ENCODE results near the gene APOL3.

The APOL3 gene

DNA sequence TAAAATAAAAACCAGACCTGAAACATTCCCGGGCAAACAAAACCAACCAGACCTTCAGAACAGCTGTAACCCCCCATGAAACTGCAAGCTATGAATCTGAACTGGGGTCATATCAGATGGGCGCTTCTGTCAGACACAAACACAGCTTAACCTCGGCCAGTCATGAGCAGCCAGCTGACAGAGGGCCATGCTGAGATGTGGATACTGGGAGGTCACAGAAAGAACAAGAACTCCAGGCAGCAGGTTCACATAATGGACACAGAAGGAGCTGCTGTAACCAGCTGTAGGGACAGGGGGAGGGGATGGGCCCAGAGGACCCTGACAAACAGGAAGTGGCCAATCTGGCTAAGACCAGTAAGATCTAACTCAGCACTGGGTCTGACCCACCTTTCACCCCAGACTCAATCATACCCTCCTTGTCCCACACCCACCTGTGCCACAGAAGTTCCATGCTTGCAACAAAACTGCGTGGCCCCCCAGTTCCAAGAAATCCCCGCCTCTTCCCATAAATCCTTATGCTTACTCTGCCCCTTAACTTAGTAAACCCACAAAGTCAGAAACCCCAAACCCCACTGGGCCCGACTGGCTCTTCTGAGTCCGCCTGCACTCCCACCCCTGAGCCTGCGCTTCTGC is 37.1 kb upstream of the APOL3 start:
- no peak for DNase-seq (ENCODE audit: low read depth)
- TF ChIP-seq, protein P1, sequence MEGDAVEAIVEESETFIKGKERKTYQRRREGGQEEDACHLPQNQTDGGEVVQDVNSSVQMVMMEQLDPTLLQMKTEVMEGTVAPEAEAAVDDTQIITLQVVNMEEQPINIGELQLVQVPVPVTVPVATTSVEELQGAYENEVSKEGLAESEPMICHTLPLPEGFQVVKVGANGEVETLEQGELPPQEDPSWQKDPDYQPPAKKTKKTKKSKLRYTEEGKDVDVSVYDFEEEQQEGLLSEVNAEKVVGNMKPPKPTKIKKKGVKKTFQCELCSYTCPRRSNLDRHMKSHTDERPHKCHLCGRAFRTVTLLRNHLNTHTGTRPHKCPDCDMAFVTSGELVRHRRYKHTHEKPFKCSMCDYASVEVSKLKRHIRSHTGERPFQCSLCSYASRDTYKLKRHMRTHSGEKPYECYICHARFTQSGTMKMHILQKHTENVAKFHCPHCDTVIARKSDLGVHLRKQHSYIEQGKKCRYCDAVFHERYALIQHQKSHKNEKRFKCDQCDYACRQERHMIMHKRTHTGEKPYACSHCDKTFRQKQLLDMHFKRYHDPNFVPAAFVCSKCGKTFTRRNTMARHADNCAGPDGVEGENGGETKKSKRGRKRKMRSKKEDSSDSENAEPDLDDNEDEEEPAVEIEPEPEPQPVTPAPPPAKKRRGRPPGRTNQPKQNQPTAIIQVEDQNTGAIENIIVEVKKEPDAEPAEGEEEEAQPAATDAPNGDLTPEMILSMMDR (IDR thresholded peaks at IDR 0.05; ENCODE audit: insufficient read depth, low read depth, low read length, missing control alignments): no peak
- H3K4me3 ChIP-seq (ENCODE audit: low read length): no peak overlapping the region

DNA sequence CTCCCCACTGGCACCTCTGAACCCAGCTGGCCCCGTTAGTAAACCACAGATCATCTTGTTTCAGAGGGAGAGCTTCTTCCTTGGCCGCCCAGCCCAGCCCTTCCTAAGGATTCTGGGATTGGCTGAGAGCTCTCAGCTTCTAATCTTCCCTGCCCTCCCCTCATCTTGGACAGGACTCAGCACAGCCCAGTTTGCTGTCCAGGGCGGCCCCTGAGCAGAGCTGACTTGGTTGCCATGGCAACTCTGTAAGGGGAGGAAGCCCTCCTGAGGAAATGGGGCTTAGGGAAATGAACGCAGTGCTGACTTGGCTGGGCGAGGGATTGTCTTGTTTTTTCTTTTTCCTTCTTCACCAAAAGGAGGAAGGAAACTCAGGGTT is 36.5 kb upstream of the APOL3 start:
- no peak overlapping the region for H3K4me3 ChIP-seq (ENCODE audit: low read length)
- TF ChIP-seq, protein P1 (IDR thresholded peaks at IDR 0.05; ENCODE audit: insufficient read depth, low read depth, low read length, missing control alignments): no peak
- DNase-seq (ENCODE audit: low read depth): no peak

DNA sequence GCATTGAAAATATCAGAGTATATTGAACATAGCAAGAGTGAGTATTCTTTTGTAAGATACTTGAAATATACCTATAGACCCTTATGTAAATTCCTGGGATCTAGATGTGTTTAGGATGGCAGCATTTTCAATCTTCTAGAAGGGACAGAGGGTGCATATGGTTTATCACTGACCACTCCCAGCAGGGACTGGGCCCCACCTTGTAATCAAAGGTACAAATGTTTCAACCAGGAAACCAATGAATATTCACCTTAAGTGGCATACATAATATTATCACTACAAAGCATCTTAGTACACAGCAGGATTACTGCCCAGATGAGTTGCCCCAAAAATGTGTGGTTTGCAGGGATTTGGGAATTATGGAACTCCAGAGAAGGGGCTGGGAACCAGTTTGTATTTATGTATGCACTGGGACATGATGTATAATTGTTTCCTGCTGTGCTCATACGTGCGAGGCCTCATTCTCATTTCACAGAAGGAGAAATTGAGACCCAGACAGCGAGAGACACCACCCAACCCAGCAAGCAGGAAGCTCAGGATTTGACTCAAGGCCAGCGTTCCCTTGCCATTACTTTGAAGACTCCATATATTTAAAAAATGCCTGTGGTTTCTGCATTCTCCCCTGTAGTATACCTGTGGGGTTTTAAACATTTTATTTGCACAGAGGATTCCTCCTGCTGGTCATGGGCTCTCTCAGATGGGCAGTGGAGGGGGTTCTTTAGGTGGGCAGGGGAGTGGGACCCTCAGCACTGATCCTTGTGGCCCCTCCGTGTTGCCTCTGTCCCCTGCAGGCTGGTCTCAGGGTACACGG is 35.9 kb upstream of the APOL3 start:
- TF ChIP-seq, protein P1 (IDR thresholded peaks at IDR 0.05; ENCODE audit: insufficient read depth, low read depth, low read length, missing control alignments): no peak
- H3K4me3 ChIP-seq (ENCODE audit: low read length): no peak overlapping the region
- DNase-seq (ENCODE audit: low read depth): no peak

DNA sequence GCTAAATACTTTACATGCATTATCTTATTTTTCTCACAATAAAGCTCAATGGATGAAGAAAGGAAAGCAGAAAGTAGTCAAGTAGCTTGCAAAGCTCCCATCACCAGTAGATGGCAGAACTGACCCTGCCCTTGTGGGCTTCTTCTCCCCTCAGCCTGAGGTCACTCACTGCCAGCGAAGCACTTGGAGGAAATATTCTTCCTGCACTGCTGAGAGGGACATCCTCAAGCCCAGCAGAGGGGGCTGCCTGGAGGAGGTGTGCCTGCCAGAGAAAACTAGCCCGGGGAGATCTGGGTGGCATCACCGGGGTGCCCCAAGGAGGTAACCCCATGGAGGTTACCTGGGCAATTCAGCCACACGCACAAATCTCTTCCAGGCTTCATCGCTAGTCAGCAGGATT is 34.4 kb upstream of the APOL3 start:
- peak; percentile 55 for DNase-seq (ENCODE audit: low read depth)
- TF ChIP-seq, protein P1 (IDR thresholded peaks at IDR 0.05; ENCODE audit: insufficient read depth, low read depth, low read length, missing control alignments): peak; percentile 69
- H3K4me3 ChIP-seq (ENCODE audit: low read length): no peak overlapping the region

DNA sequence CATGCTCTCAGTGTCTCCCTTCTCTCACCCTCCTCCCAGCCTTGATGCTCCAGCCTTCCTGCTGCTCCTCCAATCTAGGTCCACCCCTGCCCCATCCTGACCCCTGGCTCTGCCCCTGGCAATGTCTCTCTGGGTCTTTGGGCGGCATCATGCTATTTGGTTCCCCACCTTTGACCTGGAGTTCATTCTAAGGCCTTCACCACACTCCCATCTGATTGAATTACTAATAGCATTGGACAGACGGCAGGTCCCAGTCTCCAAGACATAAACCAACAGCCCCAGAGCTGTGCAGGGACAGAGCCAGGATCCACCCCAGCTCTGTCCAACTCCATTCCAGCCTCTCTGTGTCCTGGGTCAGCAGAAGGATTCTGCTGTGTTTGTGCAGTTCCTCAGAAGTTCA is 33.8 kb upstream of the APOL3 start:
- H3K4me3 ChIP-seq (ENCODE audit: low read length): no peak overlapping the region
- no peak for DNase-seq (ENCODE audit: low read depth)
- TF ChIP-seq, protein P1 (IDR thresholded peaks at IDR 0.05; ENCODE audit: insufficient read depth, low read depth, low read length, missing control alignments): no peak

DNA sequence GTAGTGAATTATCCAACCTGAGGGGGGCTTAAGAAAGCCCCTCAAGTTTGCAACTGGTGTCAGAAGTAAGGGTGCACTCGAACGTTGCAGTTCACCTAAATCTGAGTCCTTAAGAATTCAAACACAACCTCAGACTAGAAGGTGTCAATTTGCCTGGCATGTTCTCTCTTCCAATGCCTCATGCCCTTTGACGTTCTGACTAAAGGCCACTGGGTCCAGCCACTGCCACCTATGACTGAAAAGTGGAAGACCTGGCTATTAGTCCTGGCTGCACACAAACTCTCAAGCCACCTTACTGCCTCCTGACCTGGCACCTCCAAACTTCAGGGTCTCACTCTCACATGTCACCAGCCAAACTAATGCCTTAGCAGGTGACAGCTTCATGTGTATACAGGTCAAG is 33.0 kb upstream of the APOL3 start:
- no peak for DNase-seq (ENCODE audit: low read depth)
- TF ChIP-seq, protein P1 (IDR thresholded peaks at IDR 0.05; ENCODE audit: insufficient read depth, low read depth, low read length, missing control alignments): no peak
- H3K4me3 ChIP-seq (ENCODE audit: low read length): no peak overlapping the region
